Ammon's horn (tissue), 1 donor: Measurements from ENCODE around the gene TTLL10.
A peak's percentile ranks its signal among the peaks of the same experiment; 100 is the strongest.
"Not testable (repeated sequence)": the region's sequence is repeated elsewhere in the genome, so short reads cannot be mapped to it uniquely, and the experiment has no call there.

ENCODE experiments used
- DNase-seq: peaks from one replicate; pipeline ENCODE4 v3.0.0-alpha.2; 2016; ENCODE audit warnings: low spot score

The TTLL10 gene

GRCh38 chr1:1171546-1172340 lies 1.9 kb upstream of the TTLL10 start:
- DNase-seq, result no peak

DNA sequence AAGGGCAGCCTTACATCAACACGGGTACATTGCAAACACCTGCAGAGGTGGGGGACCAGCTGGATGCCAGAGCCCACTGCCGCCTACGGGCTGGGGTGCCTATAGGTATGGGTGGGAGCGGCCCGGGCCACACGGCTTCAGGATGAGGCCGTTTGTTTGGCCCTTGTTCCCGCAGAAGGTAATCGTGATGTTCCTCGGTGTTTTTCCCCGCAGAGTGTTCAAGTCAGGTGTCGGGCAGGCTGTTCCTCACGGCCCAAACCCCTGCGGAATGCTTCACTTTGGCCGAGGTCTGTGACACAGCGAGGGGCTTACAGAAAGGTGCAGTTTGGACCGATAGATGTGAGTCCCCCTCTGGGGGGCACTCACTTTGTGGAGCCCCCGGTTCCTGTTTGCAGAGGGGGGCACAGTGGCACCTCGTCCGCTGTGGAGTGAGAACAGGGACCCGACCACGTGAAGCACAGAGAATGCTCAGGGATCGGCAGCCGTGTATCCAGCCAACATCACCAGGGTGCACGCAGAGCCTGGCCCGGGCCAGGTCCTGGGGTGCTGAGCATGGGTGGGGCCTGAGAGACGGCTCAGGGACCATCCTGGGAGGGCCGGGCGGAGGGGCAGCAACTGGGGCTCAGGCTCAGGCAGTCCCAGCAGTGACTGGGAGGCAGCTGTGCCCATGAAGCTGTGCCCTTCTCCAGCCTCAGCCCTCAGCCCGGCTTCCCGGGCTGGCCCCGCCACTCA lies 453 bp upstream of the TTLL10 start:
- DNase-seq, result no peak

- no peak for DNase-seq
These were observed 1.8 kb downstream of the TTLL10 start for GRCh38 chr1:1175221-1176062.

DNA sequence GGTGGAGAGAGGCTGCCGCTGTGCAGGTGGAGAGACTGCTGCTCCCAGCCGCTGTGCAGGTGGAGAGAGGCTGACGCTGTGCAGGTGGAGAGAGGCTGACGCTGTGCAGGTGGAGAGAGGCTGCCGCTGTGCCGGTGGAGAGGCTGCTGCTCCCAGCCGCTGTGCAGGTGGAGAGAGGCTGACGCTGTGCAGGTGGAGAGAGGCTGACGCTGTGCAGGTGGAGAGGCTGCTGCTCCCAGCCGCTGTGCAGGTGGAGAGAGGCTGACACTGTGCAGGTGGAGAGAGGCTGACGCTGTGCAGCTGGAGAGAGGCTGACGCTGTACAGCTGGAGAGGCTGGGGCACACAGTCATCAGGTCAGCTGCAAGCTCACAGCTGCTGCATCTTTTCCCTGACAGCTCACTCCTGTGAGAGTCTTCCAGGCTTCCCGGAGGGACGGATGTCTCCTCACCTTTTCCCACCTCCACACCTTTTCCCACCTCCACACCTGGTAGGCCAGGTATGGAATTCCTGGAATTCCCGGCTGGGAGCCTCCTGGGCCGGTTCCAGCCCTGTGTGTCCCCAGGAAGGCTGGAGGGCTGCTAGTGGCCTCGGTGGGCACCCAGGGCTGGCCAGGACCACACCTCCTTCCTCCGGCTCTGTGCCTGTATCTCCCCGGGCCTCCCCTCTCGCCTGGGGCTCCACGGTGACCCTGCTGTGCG lies 2.5 kb downstream of the TTLL10 start:
- not testable (repeated sequence) for DNase-seq

GRCh38 chr1:1176931-1177330 lies 3.3 kb downstream of the TTLL10 start:
- no peak for DNase-seq

GRCh38 chr1:1177452-1178206 lies 3.9 kb downstream of the TTLL10 start:
- DNase-seq, result no peak

- no peak for DNase-seq
These were observed 5.2 kb downstream of the TTLL10 start for GRCh38 chr1:1178794-1179331.

- no peak for DNase-seq
These were observed 5.8 kb downstream of the TTLL10 start for GRCh38 chr1:1179346-1179982.

DNA sequence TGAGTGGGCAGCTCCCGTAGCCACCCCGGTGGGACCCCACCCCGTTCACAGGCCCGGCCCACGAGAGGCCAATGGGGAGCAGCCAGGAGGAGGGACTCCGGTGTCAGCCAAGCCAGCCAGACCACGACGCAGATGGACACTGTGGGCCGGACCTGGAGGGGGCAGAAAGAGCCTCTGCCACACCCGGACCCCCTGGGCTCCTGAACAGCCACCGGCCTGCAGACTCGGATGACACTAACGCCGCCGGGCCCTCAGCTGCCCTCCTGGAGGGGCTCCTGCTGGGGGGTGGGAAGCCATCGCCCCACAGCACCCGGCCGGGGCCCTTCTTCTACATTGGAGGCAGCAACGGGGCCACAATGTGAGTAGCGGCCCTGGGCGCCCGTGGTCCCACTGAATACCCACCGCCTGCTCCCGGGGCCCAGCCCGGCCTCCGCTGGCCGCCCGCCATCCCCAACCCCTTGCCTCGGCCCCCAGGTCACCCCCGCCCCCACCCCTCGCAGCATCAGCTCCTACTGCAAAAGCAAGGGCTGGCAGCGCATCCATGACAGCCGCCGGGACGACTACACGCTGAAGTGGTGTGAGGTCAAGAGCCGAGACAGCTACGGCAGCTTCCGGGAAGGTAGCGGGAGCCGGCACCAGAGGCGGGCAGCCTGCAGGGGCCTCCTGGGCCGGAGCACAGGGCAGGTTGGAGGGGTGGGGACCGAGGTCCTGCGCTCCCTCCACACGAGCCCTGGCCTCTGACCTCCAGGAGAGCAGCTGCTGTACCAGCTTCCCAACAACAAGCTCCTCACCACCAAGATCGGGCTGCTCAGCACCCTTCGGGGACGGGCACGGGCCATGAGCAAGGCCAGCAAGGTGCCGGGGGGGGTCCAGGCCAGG lies 6.5 kb downstream of the TTLL10 start:
- DNase-seq, result no peak

GRCh38 chr1:1181129-1181937 lies 7.7 kb downstream of the TTLL10 start:
- no peak for DNase-seq

DNA sequence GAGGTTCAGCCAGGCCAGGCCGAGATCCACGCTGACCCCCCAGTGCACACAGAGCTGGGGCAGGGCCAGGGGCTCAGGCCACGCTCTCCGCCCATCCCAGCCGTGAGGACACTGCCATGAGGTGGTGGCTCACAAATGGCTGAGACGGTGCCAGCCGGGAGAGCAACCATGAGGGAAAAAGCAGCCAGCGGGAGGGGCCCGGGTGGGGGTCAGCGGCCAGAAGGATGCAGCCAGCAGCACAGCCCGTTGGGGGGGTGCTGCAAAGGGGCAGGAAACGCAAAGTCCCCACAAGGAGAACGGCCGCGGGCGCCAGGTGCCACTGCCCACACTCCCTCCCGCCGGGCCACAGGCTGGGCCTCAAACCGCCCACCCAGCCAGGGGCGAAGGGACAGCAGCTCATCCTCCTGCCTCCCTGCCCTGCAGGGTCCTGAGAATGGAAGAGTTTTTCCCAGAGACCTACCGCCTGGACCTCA lies 8.3 kb downstream of the TTLL10 start:
- no peak for DNase-seq

DNA sequence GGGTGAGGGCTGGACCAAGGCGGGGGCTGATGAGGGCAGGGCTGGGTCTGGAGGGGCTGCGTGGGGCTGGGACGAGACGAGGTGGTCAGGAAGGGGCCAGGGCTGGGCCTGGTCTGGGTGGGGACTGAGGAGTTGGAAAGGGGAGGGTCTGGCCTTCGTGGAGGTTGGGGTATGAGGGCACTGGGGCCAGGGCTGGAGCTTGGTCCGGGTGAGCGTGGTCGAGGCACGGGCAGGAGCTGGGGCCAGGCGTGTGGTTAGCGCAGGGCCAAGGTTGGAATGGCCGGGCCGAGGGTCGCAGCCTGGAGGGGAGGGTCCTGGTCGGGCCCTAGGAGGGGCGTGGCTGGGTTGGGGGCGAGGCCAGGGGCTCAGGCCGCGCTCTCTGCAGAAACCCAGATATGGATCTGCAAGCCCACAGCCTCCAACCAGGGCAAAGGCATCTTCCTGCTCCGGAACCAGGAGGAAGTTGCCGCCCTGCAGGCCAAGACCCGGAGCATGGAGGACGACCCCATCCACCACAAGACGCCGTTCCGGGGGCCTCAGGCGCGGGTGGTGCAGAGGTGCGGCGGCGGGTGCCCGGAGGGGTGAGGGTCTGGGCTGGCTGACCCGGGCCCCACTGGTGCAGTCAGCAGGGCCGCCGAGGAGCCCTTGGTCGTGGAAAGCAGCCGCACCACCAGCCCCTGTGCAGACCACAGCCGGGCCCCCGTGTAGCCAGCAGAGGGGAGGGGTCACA lies 9.0 kb downstream of the TTLL10 start:
- DNase-seq, result no peak

DNA sequence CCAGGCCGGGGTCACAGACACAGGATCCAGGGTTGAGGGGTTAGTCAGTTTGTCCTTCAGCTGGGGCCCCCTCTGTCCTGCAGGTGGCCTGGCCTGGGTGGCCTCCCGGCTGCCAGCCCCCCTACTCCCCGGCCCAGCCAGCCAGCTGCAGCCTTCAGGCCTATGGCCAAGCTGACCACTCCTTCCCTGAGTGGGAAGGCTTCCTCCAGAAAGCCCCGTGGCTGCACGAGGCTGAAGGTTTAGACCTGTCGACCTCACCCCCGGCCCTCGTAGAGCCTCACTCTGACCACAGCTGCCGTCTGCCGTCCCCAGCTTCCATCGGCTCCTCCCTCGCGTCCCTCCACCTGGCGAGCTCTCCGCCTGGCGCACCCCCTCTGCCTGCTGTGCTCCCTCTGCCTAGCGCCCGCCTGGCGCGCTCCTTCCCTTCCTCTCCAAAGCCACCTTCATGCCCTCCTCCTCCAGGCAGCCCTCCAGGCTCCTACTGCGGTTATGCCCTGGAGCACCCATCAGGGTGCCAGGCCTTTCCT lies 9.6 kb downstream of the TTLL10 start:
- DNase-seq, result no peak

DNA sequence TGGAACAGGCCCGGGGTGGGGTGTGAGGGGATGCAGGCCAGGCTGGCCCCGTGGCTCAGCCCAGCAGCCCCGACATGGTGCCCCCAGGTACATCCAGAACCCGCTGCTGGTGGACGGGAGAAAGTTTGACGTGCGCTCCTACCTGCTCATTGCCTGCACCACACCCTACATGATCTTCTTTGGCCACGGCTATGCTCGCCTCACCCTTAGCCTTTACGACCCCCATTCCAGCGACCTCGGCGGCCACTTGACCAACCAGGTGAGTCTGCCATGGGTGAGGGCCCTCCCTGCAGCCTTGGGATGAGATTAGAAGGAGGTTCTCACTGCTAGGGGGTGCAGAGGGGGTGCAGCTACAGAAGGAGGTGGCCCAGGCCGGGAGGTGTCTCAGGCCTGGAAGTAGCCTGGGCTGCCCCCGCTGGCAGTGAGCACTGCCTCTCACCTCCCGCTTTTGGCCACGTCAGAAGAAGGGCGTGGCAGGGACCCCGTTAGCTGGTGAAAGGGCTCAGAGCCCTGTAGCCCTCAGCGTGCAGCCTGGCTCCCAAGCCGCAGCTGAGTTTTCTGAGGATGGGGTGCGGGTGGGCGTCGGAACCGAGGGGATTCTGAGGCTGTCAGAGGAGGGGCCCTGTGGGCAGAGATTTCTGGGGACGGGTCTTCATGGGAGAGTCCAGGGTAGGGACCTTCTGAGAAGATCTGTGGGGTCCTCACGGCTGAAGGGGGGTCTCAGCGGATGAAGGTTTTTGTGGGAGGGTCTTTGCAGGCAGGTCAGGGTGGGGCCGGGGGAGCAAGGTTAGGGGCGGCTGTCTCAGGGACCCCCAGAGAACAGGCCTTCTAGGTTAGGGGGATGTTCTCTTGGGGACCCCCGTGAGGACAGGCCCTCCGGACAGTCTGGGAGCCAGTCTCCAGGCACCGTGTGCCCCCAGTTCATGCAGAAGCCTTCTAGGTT lies 10.4 kb downstream of the TTLL10 start:
- DNase-seq, result no peak

DNA sequence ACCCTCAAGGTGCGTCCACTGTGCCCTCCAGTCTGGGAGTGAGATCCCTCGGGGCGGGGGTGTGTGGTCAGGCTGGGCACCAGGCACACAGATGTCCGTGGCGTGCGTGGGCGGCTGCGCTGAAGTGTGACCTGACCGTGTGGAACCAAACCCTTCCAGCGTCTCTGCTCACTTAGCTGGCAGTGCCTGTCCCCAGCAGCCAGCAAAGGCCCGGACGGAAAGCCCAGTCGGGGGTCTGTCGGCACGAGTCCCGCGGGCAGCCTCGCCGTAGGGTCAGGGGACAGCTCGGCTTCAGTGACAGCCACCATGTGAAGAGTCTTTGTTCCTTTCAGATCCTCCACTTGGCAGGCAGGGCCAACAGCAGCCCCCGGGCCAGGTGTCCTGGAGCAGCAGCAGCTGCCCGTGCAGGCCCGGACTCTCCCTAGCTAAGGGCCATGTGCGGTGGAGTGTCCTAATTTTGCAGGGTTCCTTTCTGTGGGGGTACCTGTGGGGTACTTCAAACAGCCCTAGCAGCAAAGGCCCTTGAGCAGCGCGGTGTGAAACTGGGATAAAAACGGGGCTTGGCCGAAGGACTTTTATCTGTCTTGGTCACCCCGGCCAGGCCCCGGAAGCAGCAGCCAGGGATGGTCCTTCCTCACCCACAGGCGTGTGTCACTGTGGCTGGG lies 11.6 kb downstream of the TTLL10 start:
- DNase-seq, result peak; percentile 72

DNA sequence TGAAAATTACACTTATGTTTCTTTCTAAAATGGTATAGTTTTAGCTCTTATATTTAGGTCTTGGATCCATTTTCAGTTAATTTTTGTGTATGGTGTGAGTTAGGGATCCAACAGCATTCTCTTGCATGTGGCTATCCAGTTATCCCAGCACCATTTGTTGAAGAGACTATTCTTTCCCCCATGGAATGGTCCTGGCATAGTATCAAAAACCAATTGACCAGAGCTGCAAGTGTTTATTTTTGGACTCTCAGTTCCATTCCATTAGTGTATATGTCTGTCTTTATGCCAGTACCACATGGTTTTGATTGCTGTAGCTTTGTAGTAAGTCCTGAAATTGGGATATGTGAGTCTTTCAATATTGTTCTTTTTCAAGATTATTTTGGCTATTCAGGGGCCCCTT lies 14.3 kb downstream of the TTLL10 start:
- no peak for DNase-seq
